Measurements from ENCODE around the gene MPC1. TPM values are rescaled to one million over a fixed set of nuclear protein-coding genes. Genes with fewer than 3 reads are reported as not detected.

The MPC1 gene
- total RNA-seq, 3 donors from 2014 or later (not counting 1 experiment from before 2014, with no cell fraction given), result 26.3 to 31.1 (median 30.4) TPM

GRCh38 chr6:166413491-166413951 lies 30.8 kb upstream of the MPC1 start:
- ATAC-seq (no peak), DNase-seq (peak in 1 of 2 donors; percentile 64)
- H3K9me3 Mint-ChIP-seq, result peaks cover 3 to 12% of the 10 kb centered on the region in 2 donors
- H3K36me3 ChIP-seq (ENCODE audit: control insufficient read depth, insufficient read depth, low read length), result no peaks in the 10 kb centered on the region
- intact Hi-C loops (cut with micrococcal nuclease), result no loop called here
- H3K27ac ChIP-seq (ENCODE audit: low read length), result no peak overlapping the region
- no peak overlapping the region for H3K4me3 ChIP-seq (ENCODE audit: low read length)
- H3K27me3 Mint-ChIP-seq (ENCODE audit: low read depth in 2 of 2), result peaks cover 18 to 26% of the 10 kb centered on the region in 2 donors
- no peak overlapping the region for H3K27ac Mint-ChIP-seq
- H3K4me1 Mint-ChIP-seq, result peaks cover 50 to 65% of the 10 kb centered on the region in 2 donors
- H3K4me1 ChIP-seq (ENCODE audit: control insufficient read depth, insufficient read depth, low read length), result peaks cover 75% of the 10 kb centered on the region
- no peak overlapping the region for H3K4me3 Mint-ChIP-seq
- 85% methylated on average over 15 of the region's 17 CpGs for WGBS (ENCODE audit: insufficient coverage)
- peaks cover 3% of the 10 kb centered on the region for H3K9me3 ChIP-seq (ENCODE audit: control insufficient read depth, insufficient read depth, low read length)
- H3K36me3 Mint-ChIP-seq, result no peaks in the 10 kb centered on the region
- no peaks in the 10 kb centered on the region for H3K27me3 ChIP-seq (ENCODE audit: control insufficient read depth, insufficient read depth, low read length)
- TF ChIP-seq CTCF (IDR thresholded peaks at IDR 0.05), result no peak

- H3K9me3 ChIP-seq (ENCODE audit: control insufficient read depth, insufficient read depth, low read length), result peaks cover 3% of the 10 kb centered on the region
- 97% methylated on average over 13 of the region's 13 CpGs for WGBS (ENCODE audit: insufficient coverage)
- no peak overlapping the region for H3K27ac ChIP-seq (ENCODE audit: low read length)
- no peak for TF ChIP-seq CTCF (IDR thresholded peaks at IDR 0.05)
- ATAC-seq (no peak), DNase-seq (no peak)
- H3K4me3 ChIP-seq (ENCODE audit: low read length), result no peak overlapping the region
- Mint-ChIP-seq H3K4me3 (no peak overlapping the region), H3K4me1 (peaks cover 44 to 60% of the 10 kb centered on the region in 2 donors), H3K27ac (no peak overlapping the region), H3K27me3 (ENCODE audit: low read depth in 2 of 2) (peaks cover 18 to 29% of the 10 kb centered on the region in 2 donors), H3K36me3 (no peaks in the 10 kb centered on the region), H3K9me3 (peaks cover 3 to 12% of the 10 kb centered on the region in 2 donors)
- H3K27me3 ChIP-seq (ENCODE audit: control insufficient read depth, insufficient read depth, low read length), result no peaks in the 10 kb centered on the region
- no peaks in the 10 kb centered on the region for H3K36me3 ChIP-seq (ENCODE audit: control insufficient read depth, insufficient read depth, low read length)
- H3K4me1 ChIP-seq (ENCODE audit: control insufficient read depth, insufficient read depth, low read length), result peaks cover 69% of the 10 kb centered on the region
- intact Hi-C loops (cut with micrococcal nuclease), result no loop called here
Measured at GRCh38 chr6:166412911-166413384, 30.2 kb upstream of the MPC1 start.

GRCh38 chr6:166412156-166412910 lies 29.6 kb upstream of the MPC1 start:
- Histone ChIP-seq H3K4me1 (ENCODE audit: control insufficient read depth, insufficient read depth, low read length) (peaks cover 63% of the 10 kb centered on the region), H3K4me3 (ENCODE audit: low read length) (no peak overlapping the region), H3K27me3 (ENCODE audit: control insufficient read depth, insufficient read depth, low read length) (no peaks in the 10 kb centered on the region), H3K36me3 (ENCODE audit: control insufficient read depth, insufficient read depth, low read length) (no peaks in the 10 kb centered on the region), H3K27ac (ENCODE audit: low read length) (no peak overlapping the region), H3K9me3 (ENCODE audit: control insufficient read depth, insufficient read depth, low read length) (peaks cover 3% of the 10 kb centered on the region)
- intact Hi-C loops (cut with micrococcal nuclease), result no loop called here
- WGBS (ENCODE audit: insufficient coverage), result 94% methylated on average over 49 of the region's 49 CpGs
- no peak overlapping the region for H3K4me3 Mint-ChIP-seq
- peak overlapping the region in 1 of 2 donors; percentile 18 for H3K27ac Mint-ChIP-seq
- peaks cover 38 to 54% of the 10 kb centered on the region in 2 donors for H3K4me1 Mint-ChIP-seq
- H3K9me3 Mint-ChIP-seq, result peaks cover 3 to 12% of the 10 kb centered on the region in 2 donors
- TF ChIP-seq CTCF (IDR thresholded peaks at IDR 0.05), result no peak
- H3K27me3 Mint-ChIP-seq (ENCODE audit: low read depth in 2 of 2), result peaks cover 18 to 29% of the 10 kb centered on the region in 2 donors
- ATAC-seq (no peak), DNase-seq (no peak)
- no peaks in the 10 kb centered on the region for H3K36me3 Mint-ChIP-seq

Data from natural killer cell (primary cell).